Lower leg skin (tissue), 4 donors: ENCODE measurements around the gene HPDL. TPM values are rescaled to one million over a fixed set of nuclear protein-coding genes. Genes with fewer than 3 reads are reported as not detected.
A peak's percentile ranks its signal among the peaks of the same experiment; 100 is the strongest.

Source experiments
- DNase-seq, 2 donors: peaks; one replicate each; pipeline ENCODE4 v3.0.0-alpha.2; 2019; ENCODE audit warnings: low spot score in 2 of 2
- H3K4me3 ChIP-seq: fragments of 200-600 bp; sonication (generic); 2 replicates; pipeline ENCODE4 v1.5.1; 2017; ENCODE audit warnings: mild to moderate bottlenecking, low read depth; ENCODE audit not compliant: poor library complexity, severe bottlenecking
- POLR2A ChIP-seq, 2 donors: fragments of 450-650 bp; IDR thresholded peaks; one replicate each; pipeline ENCODE4 v1.6.1; 2016 to 2017; ENCODE audit warnings: antibody characterized with exemption in 2 of 2, mild to moderate bottlenecking in 1 of 2, moderate library complexity in 1 of 2
- WGBS, 2 donors: methylation state at CpG; one replicate each; pipeline ENCODE4 v1.1.5; 2018; 5-methylcytosine and 5-hydroxymethylcytosine counted together
- intact Hi-C: fragments of 100-400 bp; cut with DNase I; formaldehyde crosslinking; loops from one replicate; pipeline ENCODE4 v1.15.0; 2023; ENCODE audit warnings: low total_unique reads
- total RNA-seq, 4 donors: library from RNA; depleted of rRNA; stranded (reverse); fragments of >200 nt; gene quantifications; one replicate each; pipeline ENCODE4 v1.1.0, GENCODE V29; 2016
- TF ChIP-seq, protein P1 (sequence below), 3 donors: fragments of 450-650 bp; IDR thresholded peaks; one replicate each; pipeline ENCODE4 v1.5.1; 2016; ENCODE audit warnings: antibody characterized with exemption in 3 of 3, mild to moderate bottlenecking in 3 of 3, moderate library complexity in 2 of 3

The HPDL gene
- total RNA-seq, 4 donors from 2014 or later = 0.34 to 0.91 (median 0.63) TPM

DNA sequence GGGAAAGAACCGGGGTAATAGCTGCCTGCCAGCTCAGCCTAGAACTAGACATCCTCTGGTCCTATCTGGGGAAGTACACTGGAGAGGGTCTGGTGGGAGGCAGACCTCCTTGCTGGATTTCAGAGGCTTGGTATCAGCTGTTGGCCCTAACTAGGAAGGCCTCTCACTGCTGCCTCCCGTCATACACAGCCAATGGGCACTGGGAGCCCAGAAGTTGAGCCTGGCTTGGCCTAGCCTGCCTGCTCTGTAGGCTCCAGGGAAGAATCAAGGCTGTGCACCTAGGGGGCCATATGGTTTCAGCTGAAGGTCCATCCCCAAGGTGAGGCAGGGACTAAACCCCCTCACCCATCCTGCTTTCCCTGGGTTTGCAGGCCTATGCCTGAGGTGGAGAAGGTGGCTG, 17.8 kb downstream of the HPDL start:
- no peak for DNase-seq
- TF ChIP-seq POLR2A (IDR thresholded peaks at IDR 0.05) = no peak
- no peak overlapping the region for H3K4me3 ChIP-seq
- 94 to 97% methylated on average over 2 of the region's 2 CpGs for WGBS, 2 donors
- intact Hi-C loops = no loop called here

DNA sequence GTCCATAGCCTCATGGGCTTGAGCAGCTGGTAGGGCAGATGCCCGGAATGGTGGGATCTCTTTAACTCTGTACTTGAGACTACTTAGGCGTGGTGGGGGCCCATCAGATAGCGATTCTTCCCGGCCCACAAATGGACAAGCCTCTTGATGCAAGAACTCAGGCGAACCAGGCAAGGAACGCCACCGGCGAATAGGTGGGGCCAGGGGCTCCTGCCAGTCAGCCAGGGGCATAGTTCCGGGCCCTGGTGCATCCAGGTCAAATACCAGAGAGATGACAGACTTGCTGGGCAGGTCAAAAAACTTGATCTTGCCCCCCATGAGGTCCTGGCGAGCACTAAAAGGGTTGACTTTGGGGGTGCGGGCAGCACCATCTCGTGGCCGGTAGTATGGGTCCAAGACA, 18.3 kb downstream of the HPDL start:
- DNase-seq = no peak
- 82 to 92% methylated on average over 13 of the region's 13 CpGs for WGBS, 2 donors
- intact Hi-C loops = no loop called here
- H3K4me3 ChIP-seq = no peak overlapping the region
- TF ChIP-seq, protein P1, sequence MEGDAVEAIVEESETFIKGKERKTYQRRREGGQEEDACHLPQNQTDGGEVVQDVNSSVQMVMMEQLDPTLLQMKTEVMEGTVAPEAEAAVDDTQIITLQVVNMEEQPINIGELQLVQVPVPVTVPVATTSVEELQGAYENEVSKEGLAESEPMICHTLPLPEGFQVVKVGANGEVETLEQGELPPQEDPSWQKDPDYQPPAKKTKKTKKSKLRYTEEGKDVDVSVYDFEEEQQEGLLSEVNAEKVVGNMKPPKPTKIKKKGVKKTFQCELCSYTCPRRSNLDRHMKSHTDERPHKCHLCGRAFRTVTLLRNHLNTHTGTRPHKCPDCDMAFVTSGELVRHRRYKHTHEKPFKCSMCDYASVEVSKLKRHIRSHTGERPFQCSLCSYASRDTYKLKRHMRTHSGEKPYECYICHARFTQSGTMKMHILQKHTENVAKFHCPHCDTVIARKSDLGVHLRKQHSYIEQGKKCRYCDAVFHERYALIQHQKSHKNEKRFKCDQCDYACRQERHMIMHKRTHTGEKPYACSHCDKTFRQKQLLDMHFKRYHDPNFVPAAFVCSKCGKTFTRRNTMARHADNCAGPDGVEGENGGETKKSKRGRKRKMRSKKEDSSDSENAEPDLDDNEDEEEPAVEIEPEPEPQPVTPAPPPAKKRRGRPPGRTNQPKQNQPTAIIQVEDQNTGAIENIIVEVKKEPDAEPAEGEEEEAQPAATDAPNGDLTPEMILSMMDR (IDR thresholded peaks at IDR 0.05) = no peak
- no peak for TF ChIP-seq POLR2A (IDR thresholded peaks at IDR 0.05)

DNA sequence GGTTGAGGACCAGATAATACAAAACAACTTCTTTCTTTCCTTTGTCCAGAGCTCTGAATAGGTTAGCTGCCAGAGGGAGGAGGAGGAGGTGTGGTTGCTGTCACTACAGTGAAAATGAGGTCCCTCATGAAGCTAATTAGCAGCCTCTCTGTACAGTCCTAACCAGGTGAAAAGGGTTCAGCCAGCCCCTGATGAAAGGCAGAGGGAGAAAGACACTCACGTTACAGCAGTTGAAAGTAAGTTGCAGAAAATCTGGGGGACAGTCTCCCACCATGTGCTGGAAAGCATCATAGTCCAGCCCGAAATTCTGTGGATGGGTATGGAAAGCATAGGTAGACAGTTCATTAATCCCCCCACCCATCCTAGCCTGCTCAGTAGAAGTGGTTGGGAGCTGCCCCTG, 19.8 kb downstream of the HPDL start:
- 84 to 90% methylated on average over 2 of the region's 2 CpGs for WGBS, 2 donors
- peak in 1 of 2 donors; percentile 43 for DNase-seq
- no peak for TF ChIP-seq POLR2A (IDR thresholded peaks at IDR 0.05)
- TF ChIP-seq, protein P1 (IDR thresholded peaks at IDR 0.05) = no peak
- H3K4me3 ChIP-seq = no peak overlapping the region
- intact Hi-C loops = no loop called here

DNA sequence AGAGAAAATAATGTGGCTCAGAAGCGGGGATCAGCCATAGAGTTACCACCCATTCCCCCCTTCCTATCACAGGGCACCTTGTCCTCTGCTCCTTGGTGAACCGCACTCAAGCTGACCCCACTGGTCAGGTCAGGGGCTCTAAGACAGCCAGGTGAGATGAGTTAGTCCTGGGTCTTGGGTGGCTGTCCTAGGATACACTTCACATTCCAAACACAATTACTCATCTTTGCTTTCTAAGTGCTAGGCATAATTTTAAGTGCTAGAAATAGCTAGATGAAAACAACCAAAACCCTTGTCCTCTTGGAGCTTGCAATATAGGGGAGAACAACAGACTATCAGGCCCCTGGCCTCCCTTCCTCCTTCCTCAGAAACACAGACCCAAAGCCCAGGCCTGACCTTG, 21.3 kb downstream of the HPDL start:
- WGBS, 2 donors = 97% methylated on average over 2 of the region's 2 CpGs
- intact Hi-C loops = no loop called here
- H3K4me3 ChIP-seq = no peak overlapping the region
- TF ChIP-seq, protein P1 (IDR thresholded peaks at IDR 0.05) = no peak
- no peak for TF ChIP-seq POLR2A (IDR thresholded peaks at IDR 0.05)
- no peak for DNase-seq

DNA sequence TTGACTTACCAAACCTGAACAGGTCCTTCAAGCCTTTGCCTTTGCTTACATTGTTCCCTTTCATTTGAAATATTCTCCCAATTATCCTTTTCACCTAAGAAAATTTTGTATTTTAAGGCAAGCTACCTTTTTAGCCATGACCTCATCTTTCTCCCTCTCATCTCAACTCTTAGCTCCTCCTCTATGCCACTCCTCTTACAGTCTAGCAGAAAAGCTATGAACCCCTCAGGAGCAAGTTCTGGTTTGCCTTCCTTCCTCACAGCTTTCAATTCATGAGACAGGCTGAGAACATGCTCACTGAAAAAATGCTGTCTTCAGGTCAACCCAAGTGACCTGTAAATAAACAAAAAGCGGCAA, 21.9 kb downstream of the HPDL start:
- no peak for DNase-seq
- TF ChIP-seq, protein P1 (IDR thresholded peaks at IDR 0.05) = no peak
- TF ChIP-seq POLR2A (IDR thresholded peaks at IDR 0.05) = no peak
- WGBS, 2 donors = 38 to 40% methylated on average over 1 of the region's 1 CpG
- H3K4me3 ChIP-seq = no peak overlapping the region
- intact Hi-C loops = no loop called here

DNA sequence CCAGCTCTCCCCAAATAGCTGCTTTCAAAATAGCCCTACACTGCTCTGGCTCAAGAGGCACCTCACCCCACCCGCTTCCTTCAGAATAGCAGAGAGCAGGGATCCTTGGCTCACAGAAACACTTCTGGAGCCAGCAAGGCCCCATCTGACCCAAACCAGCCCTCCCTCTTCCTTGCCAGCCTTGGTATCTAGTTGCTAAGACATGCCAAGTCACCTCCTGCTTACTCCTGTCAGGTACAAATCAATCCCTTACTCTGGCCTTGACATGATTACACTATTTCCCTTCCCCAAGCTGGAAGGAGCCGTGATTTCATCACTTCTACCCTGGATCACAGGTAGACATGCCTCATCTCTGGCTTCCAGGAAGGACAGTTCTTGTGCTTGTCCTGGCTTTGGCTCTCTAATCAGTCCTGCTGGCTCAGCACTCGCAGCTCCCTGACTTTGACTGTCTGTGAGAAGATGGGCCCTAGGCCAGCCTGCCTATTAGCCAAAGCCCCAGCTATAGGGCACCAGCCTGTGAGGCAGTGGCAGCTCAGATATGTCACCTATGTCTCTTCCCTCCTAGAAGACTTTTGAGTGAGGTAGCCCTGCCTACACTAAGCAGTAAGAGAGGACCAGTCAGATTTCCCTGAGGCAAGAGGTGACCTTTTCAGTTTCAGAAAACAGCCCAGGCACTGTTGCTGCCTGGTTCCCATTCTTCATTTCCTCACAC, 22.4 kb downstream of the HPDL start:
- no peak overlapping the region for H3K4me3 ChIP-seq
- peak in 1 of 2 donors; percentile 82 for DNase-seq
- intact Hi-C loops = no loop called here
- WGBS, 2 donors = 28 to 36% methylated on average over 3 of the region's 3 CpGs
- no peak for TF ChIP-seq POLR2A (IDR thresholded peaks at IDR 0.05)
- TF ChIP-seq, protein P1 (IDR thresholded peaks at IDR 0.05) = no peak
